Erythroblast (primary cell): Measurements from ENCODE around the gene RNF149.

ENCODE experiments used
- DNase-seq, 2 experiments: peaks; one replicate each; lab custom pipeline; 2025; lab: John Stamatoyannopoulos, UW
- GATA1 ChIP-seq: IDR thresholded peaks from 2 replicates; pipeline ENCODE4 v1.6.1; 2011; ENCODE audit warnings: low read depth, mild to moderate bottlenecking, control low read depth, low read length, moderate library complexity
- POLR2A ChIP-seq: IDR thresholded peaks from 2 replicates; pipeline ENCODE4 v1.6.1; 2011; ENCODE audit warnings: mild to moderate bottlenecking, low read length

The RNF149 gene

DNA sequence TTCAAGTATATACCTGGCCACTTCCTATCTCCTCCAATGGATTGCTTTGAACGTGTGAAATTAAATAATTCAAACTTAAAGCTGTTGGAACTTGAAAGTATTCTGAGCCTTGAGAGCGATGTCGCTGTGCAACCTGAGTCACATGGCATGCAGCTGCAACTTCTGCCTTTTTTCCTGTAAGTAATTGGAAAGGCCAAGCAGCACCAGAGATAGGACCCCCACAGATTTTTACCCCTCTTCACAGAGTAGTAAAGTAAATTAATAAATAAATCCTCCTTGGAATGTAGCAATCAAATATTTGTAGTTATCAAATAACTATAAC is 3.2 kb upstream of the RNF149 start:
- DNase-seq: peak in 1 of 2 experiments; percentile 25
- TF ChIP-seq GATA1: no peak
- no peak for TF ChIP-seq POLR2A

DNA sequence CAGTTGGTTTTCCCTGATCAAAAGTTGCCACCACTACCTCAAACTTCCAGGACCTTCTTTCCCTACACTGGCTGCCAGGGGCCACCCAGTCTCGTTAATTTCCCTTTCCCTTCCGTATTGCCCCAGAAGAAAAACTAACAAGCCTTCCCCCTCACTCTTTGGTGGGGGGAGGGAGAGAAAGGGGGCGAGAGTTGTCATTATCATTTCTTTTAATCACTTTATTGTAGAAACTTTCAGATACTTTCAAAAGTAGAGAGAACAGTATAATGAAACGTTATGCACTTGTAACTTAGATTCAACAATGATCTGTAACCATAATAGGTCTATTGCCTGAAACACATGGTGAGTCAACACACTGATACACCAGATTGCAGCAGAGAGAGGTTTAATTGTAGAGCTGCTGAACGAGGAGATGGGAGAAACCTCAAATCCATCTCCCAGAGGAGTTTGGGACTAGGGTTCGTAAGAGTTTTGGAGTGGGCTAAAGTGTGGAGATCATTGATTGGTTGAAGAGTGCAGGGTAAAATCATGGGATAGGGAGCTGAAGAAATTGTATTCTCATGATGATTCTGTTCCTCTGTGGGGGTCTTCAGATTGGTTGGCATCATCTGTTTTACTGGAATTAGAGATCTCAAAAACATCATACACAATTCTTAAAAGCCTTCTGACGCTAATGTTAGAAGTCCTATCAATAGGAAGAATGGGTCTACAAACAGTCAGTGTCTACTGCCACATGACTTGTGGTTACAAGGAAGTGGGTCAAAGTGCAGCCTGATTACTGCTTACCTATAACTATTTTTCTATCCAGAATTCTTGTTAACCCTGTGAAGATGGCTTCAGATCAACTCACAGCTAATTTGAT is 2.6 kb upstream of the RNF149 start:
- DNase-seq: peak in 1 of 2 experiments; percentile 17
- TF ChIP-seq POLR2A (no peak), GATA1 (no peak)

DNA sequence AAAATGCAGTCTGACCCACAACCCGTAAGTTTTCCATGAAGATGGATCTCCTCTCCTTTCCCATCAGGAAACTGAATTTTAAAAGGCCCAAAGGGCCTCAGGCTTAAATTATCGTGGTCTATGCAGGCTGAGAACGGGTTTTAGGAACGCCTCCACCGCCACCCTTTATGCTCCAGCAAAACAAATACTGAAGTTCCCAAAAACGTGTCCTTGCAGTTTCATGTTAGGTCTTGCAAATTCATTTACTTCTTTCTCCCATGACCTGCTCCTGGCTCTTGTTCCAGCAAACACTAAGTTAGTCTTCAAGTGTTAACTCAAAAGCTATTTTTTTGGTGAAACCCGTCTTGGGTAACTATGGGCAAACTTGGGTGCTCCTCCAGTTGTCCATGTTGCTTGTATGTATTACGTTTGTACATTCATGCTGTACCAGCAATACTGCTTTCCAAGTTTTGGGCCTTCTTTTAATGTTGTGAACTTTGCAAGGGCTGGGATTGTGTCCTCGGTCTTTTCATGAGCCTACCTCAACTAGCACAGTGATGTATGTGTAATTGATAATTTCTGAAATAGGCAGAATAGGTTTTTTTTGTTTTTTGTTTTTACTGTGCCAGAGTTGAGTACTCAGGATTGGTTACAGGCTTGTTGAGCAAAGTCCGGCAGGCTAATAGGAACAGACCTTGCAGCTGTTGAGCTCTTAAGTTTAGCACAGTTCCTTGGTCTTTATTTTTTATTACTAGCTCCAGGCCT is 1.8 kb upstream of the RNF149 start:
- no peak for DNase-seq
- TF ChIP-seq GATA1: no peak
- no peak for TF ChIP-seq POLR2A

DNA sequence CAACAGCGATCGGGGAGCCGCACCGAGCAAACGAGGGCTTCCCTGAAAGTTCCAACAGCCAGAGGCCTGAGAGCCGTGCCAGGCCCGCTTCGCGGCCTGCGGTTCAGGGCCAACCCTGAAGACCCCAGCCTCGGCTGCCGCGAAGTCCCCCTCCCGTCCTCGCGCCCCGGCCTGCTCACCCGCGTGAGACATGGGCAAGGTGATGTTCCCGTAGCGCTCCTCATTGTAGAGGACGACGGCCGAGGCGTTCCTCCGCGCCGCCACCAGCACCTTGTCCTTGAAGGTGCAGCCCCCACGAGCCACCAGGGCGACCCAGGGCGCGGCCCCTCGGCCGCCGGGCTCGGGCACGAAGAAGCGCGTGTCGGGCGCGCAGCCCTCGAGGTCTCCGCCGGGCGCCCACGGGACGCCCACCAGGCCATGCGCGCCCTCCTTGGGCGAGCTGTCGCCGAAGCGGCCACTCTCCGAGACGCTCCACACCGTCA is 510 bp downstream of the RNF149 start:
- TF ChIP-seq POLR2A: no peak
- no peak for TF ChIP-seq GATA1
- peak; percentile 67 to 78 for DNase-seq

DNA sequence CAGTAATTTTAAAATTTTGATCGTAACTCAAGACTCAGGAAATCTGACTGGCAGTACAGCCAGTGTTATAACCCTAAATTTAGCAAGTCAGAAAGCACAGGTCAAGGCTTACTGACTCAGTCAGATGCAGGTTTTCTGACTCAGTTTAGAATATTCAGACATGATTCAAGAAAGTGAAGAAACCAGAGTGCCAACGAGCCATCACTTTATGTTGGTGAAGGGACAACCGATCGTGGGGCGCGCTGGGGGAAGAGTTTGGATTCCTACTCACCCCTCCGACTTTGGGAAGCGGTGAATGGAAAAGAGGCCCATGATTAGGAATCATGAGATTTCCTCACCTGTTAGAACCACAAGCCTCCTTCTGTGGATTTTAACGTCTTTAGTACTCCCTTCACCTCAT is 998 bp downstream of the RNF149 start:
- peak in 1 of 2 experiments; percentile 56 for DNase-seq
- no peak for TF ChIP-seq GATA1
- no peak for TF ChIP-seq POLR2A

DNA sequence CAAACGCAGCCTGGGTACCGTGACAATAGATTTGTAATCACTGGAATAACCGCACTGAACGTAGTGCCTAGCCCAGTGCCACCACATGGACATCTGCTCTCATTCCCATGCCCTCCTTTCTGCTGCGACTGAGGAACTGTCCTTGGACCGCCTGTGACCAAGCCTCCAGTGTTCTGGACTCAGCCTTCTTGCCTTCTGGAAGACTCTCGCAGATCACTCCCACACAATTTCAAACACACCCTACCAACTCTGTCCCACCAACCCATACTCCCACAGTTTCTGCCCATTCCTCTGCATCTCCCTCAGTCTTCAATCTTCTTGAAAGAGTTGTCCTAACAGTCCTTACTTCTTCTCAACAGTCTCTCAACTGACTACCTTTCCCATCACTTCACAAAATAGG is 2.1 kb downstream of the RNF149 start:
- TF ChIP-seq GATA1: no peak
- TF ChIP-seq POLR2A: no peak
- no peak for DNase-seq

DNA sequence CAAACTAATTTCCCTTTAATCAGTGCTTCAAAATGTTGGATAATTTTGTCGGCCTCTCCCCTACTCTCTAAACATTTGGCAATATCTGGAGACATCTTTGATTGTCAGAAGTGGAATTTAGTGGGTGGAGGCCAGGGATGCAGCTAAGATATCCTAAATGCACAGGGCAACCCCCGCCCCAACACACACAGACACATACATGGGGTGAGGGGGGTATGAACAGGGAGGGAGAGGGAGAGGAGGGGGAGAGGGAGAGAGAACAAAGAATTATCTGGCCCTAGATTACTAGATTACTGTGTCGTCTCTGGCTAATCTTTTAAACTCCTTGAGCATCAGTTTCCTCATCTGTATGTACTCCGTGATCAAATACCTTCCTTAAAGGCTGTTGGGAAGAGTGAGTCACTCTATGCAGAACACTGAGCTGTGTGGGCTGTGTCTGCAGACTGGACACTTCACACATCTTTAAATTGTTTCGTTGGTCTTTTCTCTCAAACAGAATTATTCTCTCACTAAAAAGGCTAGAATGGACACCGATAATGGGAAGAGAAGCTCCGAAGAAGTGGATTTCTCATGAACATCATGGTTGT is 2.9 kb downstream of the RNF149 start:
- no peak for TF ChIP-seq POLR2A
- TF ChIP-seq GATA1: no peak
- peak; percentile 12 to 35 for DNase-seq

DNA sequence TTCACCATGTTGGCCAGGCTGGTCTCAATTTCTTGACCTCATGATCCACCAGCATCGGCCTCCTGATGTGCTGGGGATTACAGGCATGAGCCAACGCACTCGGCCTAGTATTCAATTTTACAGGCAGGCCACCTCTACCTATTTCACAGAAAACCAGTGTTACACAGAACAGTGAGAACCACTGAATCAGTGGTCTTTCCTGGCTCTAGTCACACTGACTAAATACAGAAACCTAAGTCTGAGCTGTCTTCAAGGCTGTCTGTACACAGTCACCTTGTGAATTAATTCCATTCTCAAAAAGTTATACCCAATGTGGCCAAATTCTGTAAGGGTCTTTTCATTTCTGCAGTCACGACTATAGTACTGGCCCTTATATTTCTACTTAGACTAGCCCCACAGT is 3.5 kb downstream of the RNF149 start:
- TF ChIP-seq POLR2A (no peak), GATA1 (no peak)
- no peak for DNase-seq

DNA sequence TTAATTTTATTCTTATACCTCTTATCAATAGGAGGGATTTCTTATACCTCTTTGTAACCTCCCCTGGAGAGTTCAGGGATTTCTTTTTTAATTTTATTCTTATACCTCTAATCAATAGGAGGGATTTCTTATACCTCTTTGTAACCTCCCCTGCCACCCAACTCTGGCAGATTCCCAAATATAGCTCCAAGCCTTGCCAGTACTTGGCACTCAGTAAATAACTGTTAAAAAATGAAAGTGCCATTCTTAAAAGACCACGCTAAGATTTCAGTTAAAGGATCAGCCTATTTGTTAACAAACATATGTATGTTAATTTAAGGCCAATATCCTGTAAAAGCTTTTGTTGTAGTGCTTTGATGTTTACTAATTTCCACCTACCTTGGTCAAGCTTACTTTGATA is 4.8 kb downstream of the RNF149 start:
- TF ChIP-seq POLR2A: no peak
- TF ChIP-seq GATA1: no peak
- no peak for DNase-seq

DNA sequence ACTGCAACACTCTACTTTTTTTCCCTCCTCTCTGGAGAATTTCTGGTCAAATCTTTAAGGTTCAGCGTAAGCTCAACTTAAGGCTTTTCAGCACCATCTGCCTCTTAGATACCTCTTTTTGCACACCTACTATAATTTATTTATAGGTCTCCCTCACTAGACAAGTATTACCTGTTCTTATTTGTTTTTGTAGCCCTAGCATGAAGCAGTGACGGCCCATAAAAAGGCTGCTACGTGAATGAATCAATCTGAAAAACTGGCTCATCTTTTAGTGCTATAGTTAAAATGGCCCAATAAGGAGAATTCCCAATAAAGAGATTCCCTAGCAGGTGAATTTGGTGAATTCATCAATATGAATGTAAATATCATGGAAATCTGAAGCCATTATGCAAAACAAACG is 6.5 kb downstream of the RNF149 start:
- no peak for DNase-seq
- TF ChIP-seq GATA1: no peak
- TF ChIP-seq POLR2A: no peak

DNA sequence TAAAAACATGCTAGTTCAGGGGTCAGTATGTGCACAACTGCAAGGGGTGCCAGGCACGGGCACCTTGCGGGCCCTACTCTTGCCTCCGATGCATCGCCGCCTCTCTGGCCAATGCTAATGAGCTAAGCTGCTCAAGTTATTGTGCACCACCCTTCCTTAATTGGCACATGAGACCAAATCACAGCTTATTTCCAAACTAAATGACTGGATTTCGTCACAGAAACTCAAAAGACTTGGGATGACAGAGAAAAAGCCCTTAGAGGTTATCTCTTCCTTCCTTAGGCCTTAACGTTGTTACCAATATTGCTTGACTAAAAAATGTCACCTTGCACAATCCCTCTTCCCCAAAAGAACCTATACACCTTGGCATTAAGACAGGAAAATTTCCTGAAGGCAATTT is 7.7 kb downstream of the RNF149 start:
- TF ChIP-seq GATA1 (no peak), POLR2A (no peak)
- DNase-seq: no peak

DNA sequence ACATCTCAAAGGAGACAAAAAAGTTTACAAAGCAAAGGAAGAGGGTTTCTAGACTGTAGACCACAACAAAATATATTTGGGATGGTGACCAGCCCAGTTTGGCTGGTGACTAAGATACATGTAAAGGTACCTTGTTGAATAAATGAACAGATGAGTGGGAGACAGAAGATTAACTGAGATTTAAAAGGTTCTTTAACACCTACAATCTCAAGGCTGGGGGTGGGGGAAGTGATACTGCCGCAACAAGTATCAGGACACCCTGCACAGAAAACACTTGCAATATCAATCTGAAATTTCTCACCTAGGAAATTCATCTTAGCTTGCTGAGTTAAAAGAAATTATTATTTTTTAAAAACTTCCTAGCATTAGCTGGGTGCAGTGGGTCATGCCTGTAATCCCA is 8.3 kb downstream of the RNF149 start:
- no peak for TF ChIP-seq POLR2A
- no peak for TF ChIP-seq GATA1
- DNase-seq: no peak

DNA sequence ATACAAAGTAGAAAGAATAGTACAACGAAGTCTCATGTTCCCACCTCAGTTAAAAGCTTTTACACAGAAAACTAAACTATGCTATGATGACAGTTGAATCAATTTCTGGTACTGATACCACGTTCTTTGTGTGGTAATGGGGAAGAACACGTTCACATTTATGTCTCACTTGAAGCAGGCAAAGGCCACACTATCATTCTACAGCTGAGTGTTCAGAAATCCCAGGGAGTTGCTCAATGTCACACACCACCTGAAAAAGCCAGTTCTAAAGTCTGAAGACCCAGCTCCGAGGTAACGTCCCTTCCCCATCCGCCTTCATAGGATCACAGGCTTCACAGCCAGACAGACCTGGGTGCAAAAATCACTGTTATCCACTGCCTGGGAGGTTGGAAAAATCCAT is 8.9 kb downstream of the RNF149 start:
- TF ChIP-seq GATA1 (no peak), POLR2A (no peak)
- DNase-seq: no peak

DNA sequence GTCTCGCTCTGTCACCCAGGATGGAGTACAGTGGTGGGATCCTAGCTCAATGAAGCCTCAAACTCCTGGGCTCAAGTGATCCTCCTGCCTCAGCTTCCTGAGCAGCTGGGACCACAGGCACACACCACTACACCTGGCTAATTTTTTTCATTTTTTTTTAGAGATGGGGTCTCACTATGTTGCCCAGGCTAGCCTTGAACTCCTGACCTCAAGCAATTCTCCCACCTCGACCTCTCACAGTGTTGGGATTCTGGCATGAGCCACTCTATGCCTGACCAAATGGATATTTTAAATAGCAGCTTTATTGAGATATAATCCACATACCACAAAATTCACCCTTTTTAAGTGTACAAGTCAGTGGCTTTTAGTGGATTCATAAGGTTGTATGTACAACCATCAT is 11.1 kb downstream of the RNF149 start:
- DNase-seq: no peak
- TF ChIP-seq POLR2A (no peak), GATA1 (no peak)

DNA sequence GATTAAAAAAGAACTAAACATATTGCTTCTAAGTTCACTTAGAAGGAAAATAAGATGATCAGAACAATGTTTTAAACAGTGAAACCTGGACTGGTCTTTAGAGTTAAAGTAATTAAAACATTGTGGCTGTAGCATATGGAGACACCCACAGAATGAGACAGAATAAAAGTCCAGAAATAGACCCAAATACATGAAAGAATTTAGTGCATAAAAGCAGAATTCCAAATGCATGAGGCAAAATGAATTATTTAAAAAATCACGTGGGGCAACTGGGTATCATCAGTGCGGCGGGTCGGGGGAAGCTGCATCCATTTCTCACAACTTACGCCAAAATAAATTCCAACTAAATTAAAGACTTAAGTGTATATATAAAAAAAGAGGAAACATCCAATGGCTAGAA is 12.1 kb downstream of the RNF149 start:
- TF ChIP-seq GATA1: no peak
- no peak for TF ChIP-seq POLR2A
- no peak for DNase-seq
